ENCODE results near the gene ZMYND15.

Gene ZMYND15

DNA sequence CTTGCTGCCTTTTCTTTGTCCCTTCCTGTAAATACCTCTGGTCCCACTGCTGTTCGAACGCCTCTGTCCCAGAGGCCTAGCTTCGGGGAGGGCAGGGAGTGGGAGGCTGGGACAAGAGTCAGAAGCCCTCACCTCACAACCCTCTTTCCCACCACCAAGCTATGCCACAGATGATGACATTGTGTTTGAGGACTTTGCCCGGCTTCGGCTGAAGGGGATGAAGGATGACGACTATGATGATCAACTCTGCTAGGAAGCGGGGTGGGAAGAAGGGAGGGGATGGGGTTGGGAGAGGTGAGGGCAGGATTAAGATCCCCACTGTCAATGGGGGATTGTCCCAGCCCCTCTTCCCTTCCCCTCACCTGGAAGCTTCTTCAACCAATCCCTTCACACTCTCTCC lies 18.8 kb upstream of the ZMYND15 start:
- H3K27ac ChIP-seq (ENCODE audit: low read length): no peak overlapping the region
- H3K9ac ChIP-seq (ENCODE audit: low read length): no peak overlapping the region
- H3K9me3 ChIP-seq (ENCODE audit: insufficient read depth, low read length): no peaks in the 10 kb centered on the region
- no peaks in the 10 kb centered on the region for H3K4me1 ChIP-seq (ENCODE audit: low read length)
- no peak overlapping the region for H3K4me2 ChIP-seq (ENCODE audit: low read length)
- TF ChIP-seq, protein P1, sequence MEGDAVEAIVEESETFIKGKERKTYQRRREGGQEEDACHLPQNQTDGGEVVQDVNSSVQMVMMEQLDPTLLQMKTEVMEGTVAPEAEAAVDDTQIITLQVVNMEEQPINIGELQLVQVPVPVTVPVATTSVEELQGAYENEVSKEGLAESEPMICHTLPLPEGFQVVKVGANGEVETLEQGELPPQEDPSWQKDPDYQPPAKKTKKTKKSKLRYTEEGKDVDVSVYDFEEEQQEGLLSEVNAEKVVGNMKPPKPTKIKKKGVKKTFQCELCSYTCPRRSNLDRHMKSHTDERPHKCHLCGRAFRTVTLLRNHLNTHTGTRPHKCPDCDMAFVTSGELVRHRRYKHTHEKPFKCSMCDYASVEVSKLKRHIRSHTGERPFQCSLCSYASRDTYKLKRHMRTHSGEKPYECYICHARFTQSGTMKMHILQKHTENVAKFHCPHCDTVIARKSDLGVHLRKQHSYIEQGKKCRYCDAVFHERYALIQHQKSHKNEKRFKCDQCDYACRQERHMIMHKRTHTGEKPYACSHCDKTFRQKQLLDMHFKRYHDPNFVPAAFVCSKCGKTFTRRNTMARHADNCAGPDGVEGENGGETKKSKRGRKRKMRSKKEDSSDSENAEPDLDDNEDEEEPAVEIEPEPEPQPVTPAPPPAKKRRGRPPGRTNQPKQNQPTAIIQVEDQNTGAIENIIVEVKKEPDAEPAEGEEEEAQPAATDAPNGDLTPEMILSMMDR (IDR thresholded peaks at IDR 0.05; ENCODE audit: low read depth, low read length): no peak
- no peak for TF ChIP-seq EZH2phosphoT487 (IDR thresholded peaks at IDR 0.05; ENCODE audit: low read depth)
- no peak overlapping the region for H2AFZ ChIP-seq (ENCODE audit: low read depth, low read length)
- no peaks in the 10 kb centered on the region for H3K36me3 ChIP-seq (replicated peaks; ENCODE audit: low read depth, low read length)
- no peaks in the 10 kb centered on the region for H3K27me3 ChIP-seq (ENCODE audit: low read depth, low read length)
- no peaks in the 10 kb centered on the region for H3K79me2 ChIP-seq (ENCODE audit: low read length)
- no peaks in the 10 kb centered on the region for H4K20me1 ChIP-seq (ENCODE audit: insufficient read depth, low read length)
- no peak overlapping the region for H3K4me3 ChIP-seq (ENCODE audit: low read length)

DNA sequence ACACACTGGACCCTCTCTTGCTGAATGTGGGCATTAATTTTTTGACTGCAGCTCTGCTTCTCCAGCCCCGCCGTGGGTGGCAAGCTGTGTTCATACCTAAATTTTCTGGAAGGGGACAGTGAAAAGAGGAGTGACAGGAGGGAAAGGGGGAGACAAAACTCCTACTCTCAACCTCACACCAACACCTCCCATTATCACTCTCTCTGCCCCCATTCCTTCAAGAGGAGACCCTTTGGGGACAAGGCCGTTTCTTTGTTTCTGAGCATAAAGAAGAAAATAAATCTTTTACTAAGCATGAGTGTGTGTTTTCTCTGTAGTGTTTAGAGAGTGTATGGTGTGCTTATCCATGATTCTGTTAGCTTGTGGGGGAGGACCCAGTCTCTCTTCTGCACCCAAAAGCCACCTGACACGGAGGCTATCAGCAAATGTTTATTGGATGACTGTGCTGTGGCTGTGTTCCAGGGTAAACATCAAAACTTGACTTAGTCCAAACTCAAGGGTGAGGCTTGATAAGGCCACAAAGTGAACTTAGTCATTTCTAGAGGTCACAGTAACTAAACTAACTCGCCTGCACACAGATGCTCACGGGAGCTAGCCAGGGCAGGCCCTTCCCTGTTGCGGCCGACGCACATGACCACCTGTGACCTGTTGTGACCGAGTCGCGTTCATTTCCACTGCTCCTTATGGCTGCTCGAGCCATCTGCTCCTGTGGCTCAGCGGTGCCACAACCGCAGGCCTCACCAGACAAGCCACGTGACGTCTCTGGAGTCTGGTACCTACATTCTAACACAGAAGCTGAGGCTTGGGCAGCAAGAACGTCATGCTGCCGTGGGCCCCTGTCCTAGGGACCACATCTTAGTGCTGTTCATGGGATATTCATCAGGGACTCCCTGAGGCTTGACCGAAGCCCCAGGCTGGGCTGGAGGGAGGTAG lies 18.2 kb upstream of the ZMYND15 start:
- TF ChIP-seq, protein P1 (IDR thresholded peaks at IDR 0.05; ENCODE audit: low read depth, low read length): no peak
- no peaks in the 10 kb centered on the region for H3K4me1 ChIP-seq (ENCODE audit: low read length)
- H3K36me3 ChIP-seq (replicated peaks; ENCODE audit: low read depth, low read length): no peaks in the 10 kb centered on the region
- no peaks in the 10 kb centered on the region for H4K20me1 ChIP-seq (ENCODE audit: insufficient read depth, low read length)
- no peaks in the 10 kb centered on the region for H3K27me3 ChIP-seq (ENCODE audit: low read depth, low read length)
- H3K4me3 ChIP-seq (ENCODE audit: low read length): no peak overlapping the region
- no peak overlapping the region for H3K27ac ChIP-seq (ENCODE audit: low read length)
- no peak overlapping the region for H2AFZ ChIP-seq (ENCODE audit: low read depth, low read length)
- H3K4me2 ChIP-seq (ENCODE audit: low read length): no peak overlapping the region
- H3K9me3 ChIP-seq (ENCODE audit: insufficient read depth, low read length): no peaks in the 10 kb centered on the region
- no peaks in the 10 kb centered on the region for H3K79me2 ChIP-seq (ENCODE audit: low read length)
- H3K9ac ChIP-seq (ENCODE audit: low read length): no peak overlapping the region

DNA sequence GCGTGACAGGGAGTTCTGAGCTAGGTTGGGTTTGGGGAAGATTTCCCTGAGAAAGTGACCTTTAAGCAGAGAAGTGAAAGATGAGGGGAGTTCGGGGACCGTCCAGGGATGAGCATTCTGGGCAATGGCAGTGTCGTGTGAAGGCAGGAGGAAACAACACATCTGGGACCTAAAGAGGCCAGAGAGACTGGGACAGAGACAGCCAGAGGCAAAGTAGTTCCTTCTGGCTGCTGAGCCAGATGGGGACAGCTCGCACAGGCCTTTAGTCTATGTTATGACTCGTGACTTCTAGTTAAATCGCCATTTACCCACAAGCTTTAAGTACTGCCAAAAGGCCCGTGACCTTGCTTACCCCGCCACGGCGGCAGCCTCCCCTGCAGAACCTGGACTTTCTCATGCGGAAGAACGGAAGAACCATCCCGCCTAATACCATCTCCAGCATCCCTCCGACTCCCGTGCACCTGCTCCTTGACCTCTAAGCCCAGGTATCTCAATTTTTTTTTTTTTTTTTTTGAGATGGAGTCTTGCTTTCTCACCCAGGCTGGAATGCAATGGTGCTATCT lies 16.9 kb upstream of the ZMYND15 start:
- no peak overlapping the region for H3K4me2 ChIP-seq (ENCODE audit: low read length)
- H3K9ac ChIP-seq (ENCODE audit: low read length): no peak overlapping the region
- H3K27ac ChIP-seq (ENCODE audit: low read length): no peak overlapping the region

DNA sequence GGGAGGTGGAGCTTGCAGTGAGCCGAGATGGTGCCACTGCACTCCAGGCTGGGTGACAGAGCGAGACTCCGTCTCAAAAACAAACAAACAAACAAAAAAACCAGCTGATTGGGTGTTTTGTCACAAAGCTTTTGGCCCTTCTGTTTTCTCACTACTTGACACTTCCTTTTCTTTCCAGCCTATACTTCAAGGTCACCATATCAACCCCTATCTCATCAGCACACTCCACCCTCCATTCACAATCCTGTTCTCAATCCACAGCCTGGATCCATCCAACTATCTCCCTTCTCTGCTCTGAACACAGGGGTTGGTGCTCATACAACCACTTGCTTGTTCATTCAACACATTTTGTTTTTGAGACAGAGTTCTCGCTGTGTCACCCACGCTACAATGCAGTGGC lies 15.0 kb upstream of the ZMYND15 start:
- TF ChIP-seq, protein P1 (IDR thresholded peaks at IDR 0.05; ENCODE audit: low read depth, low read length): no peak
- no peak for TF ChIP-seq EZH2phosphoT487 (IDR thresholded peaks at IDR 0.05; ENCODE audit: low read depth)
- Histone ChIP-seq H3K4me3 (ENCODE audit: low read length) (no peak overlapping the region), H2AFZ (ENCODE audit: low read depth, low read length) (no peak overlapping the region)

More for the DNA sequence above, 16.9 kb upstream of the ZMYND15 start:
- H3K36me3 ChIP-seq (replicated peaks; ENCODE audit: low read depth, low read length): no peaks in the 10 kb centered on the region
- H3K4me3 ChIP-seq (ENCODE audit: low read length): no peak overlapping the region
- TF ChIP-seq, protein P1 (IDR thresholded peaks at IDR 0.05; ENCODE audit: low read depth, low read length): no peak
- TF ChIP-seq EZH2phosphoT487 (IDR thresholded peaks at IDR 0.05; ENCODE audit: low read depth): no peak
- H3K9me3 ChIP-seq (ENCODE audit: insufficient read depth, low read length): no peaks in the 10 kb centered on the region
- no peaks in the 10 kb centered on the region for H3K79me2 ChIP-seq (ENCODE audit: low read length)
- no peak overlapping the region for H2AFZ ChIP-seq (ENCODE audit: low read depth, low read length)
- no peaks in the 10 kb centered on the region for H4K20me1 ChIP-seq (ENCODE audit: insufficient read depth, low read length)
- no peaks in the 10 kb centered on the region for H3K4me1 ChIP-seq (ENCODE audit: low read length)
- H3K27me3 ChIP-seq (ENCODE audit: low read depth, low read length): no peaks in the 10 kb centered on the region

More for the DNA sequence above, 15.0 kb upstream of the ZMYND15 start:
- Histone ChIP-seq H3K27ac (ENCODE audit: low read length) (no peak overlapping the region), H3K79me2 (ENCODE audit: low read length) (no peaks in the 10 kb centered on the region), H3K9ac (ENCODE audit: low read length) (no peak overlapping the region), H3K4me1 (ENCODE audit: low read length) (no peaks in the 10 kb centered on the region; the same call in 1 of the 2 replicates), H3K36me3 (replicated peaks; ENCODE audit: low read depth, low read length) (no peaks in the 10 kb centered on the region), H3K4me2 (ENCODE audit: low read length) (no peak overlapping the region), H3K9me3 (ENCODE audit: insufficient read depth, low read length) (no peaks in the 10 kb centered on the region), H3K27me3 (ENCODE audit: low read depth, low read length) (no peaks in the 10 kb centered on the region), H4K20me1 (ENCODE audit: insufficient read depth, low read length) (no peaks in the 10 kb centered on the region)
